K562 (cell line): Measurements from ENCODE around the gene C12orf42.

Experiments used
- FOSL1 ChIP-seq: fragments of 200-800 bp; sonication (Bioruptor generic); conservative IDR thresholded peaks from 2 replicates; pipeline ENCODE4 v1.6.1; 2016; ENCODE audit warnings: missing genetic modification characterization, missing compliant biosample characterization
- POLR2AphosphoS5 ChIP-seq: IDR thresholded peaks from 2 replicates; pipeline ENCODE4 v1.6.1; 2011; ENCODE audit warnings: mild to moderate bottlenecking, low read depth, low read length, moderate library complexity; ENCODE audit not compliant: control insufficient read depth, insufficient read depth
- SLC30A9 ChIP-seq: fragments of 250-450 bp; sonication (Bioruptor Pico); IDR thresholded peaks from 2 replicates; pipeline ENCODE4 v1.8.0; 2022; ENCODE audit warnings: mild to moderate bottlenecking, moderate library complexity
- ZNF121 ChIP-seq: sonication (generic); formaldehyde crosslinking; conservative IDR thresholded peaks from 2 replicates; pipeline ENCODE4 v1.8.0; 2022; ENCODE audit warnings: missing genetic modification reagents
- TF ChIP-seq, protein P1 (sequence below): fragments of 200-800 bp; sonication (Bioruptor generic); IDR thresholded peaks from 2 replicates; pipeline ENCODE4 v1.6.1; 2016; ENCODE audit warnings: missing genetic modification characterization, missing compliant biosample characterization

DNA sequence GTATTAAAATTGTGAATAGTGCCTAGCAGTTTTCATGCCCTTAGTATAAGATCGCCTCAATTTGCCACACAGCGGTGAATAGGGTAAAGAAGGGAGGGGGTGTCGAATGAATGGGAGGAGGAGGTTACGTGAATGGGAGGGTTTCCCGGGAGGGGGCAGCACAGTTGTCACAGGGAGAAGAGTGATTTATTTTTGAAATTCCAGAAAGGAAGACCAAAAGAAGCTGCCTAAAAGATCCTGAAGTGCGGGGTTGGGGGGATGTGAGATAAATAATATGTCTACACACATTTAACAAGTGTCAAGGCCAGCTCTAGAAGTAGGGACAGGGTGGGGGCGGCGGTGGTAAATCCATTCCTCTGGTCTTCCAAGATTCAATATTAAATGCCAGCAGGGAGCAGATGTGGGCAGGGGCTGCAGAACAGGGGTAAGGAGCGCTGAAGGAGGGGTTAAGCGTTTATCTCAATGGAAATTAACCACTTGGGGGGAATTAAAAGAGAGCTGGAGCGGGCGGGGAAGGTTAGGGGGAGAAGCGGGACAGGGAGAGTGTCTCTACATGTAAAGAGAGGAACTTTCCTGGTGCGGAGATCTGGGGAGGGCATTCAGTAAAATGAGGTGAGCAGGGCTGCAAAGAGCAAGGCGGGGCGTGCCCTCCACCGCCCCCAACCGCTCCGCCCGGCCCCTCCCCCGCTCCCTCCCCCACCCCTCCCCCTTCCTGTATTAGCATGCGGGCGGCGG lies 867 bp downstream of the C12orf42 start:
- TF ChIP-seq SLC30A9 (CRISPR knock-in tag) (no peak), POLR2AphosphoS5 (no peak), FOSL1 (tag) (no peak), ZNF121 (CRISPR knock-in tag) (no peak)
- TF ChIP-seq, protein P1, sequence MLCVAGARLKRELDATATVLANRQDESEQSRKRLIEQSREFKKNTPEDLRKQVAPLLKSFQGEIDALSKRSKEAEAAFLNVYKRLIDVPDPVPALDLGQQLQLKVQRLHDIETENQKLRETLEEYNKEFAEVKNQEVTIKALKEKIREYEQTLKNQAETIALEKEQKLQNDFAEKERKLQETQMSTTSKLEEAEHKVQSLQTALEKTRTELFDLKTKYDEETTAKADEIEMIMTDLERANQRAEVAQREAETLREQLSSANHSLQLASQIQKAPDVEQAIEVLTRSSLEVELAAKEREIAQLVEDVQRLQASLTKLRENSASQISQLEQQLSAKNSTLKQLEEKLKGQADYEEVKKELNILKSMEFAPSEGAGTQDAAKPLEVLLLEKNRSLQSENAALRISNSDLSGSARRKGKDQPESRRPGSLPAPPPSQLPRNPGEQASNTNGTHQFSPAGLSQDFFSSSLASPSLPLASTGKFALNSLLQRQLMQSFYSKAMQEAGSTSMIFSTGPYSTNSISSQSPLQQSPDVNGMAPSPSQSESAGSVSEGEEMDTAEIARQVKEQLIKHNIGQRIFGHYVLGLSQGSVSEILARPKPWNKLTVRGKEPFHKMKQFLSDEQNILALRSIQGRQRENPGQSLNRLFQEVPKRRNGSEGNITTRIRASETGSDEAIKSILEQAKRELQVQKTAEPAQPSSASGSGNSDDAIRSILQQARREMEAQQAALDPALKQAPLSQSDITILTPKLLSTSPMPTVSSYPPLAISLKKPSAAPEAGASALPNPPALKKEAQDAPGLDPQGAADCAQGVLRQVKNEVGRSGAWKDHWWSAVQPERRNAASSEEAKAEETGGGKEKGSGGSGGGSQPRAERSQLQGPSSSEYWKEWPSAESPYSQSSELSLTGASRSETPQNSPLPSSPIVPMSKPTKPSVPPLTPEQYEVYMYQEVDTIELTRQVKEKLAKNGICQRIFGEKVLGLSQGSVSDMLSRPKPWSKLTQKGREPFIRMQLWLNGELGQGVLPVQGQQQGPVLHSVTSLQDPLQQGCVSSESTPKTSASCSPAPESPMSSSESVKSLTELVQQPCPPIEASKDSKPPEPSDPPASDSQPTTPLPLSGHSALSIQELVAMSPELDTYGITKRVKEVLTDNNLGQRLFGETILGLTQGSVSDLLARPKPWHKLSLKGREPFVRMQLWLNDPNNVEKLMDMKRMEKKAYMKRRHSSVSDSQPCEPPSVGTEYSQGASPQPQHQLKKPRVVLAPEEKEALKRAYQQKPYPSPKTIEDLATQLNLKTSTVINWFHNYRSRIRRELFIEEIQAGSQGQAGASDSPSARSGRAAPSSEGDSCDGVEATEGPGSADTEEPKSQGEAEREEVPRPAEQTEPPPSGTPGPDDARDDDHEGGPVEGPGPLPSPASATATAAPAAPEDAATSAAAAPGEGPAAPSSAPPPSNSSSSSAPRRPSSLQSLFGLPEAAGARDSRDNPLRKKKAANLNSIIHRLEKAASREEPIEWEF (CRISPR knock-in tag), result no peak
